GM18526 (cell line): ENCODE data around the gene OR51G1.

Source experiments
- POLR2A ChIP-seq: IDR thresholded peaks from 3 replicates; pipeline ENCODE4 v1.6.1; 2011; ENCODE audit not compliant: insufficient read length; ENCODE audit errors: extremely low read depth

The OR51G1 gene

DNA sequence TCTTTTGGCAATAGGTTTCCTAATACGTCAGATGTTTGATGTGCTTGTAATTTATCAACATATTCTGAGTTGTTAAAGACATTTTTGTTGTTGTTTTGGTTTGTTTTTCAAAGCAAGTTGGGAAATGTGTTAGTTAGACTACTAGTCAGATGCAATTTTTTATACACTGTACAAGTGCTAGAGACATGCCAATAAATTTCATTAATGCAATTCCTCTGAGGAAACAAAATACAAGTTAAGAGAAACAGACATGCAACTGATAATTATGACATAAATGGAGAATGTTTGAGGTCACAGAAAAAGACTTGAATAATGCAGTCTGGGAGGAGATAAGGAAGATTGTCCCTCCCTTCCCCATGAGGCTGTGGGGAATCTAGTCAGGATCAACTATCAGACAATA, 36.5 kb downstream of the OR51G1 start:
- no peak for TF ChIP-seq POLR2A

DNA sequence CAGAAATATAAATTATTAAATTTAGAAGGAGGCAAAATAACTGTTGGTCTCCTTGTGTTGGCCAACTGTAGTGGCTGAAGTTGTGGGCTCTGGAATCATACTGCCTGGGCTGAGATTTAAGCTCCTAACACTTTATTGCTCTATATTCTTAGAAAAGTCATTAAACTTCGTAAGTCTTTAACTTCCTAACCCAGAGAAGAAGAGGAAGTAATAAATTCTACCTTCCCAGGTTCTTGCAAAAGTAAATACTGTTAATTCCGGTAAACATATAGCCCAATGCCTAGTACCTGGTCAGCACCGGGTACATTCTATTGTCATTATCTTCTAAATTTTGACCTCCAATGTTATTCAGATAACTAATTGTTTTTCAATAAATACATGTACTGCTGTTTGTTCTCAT, 38.0 kb downstream of the OR51G1 start:
- no peak for TF ChIP-seq POLR2A

DNA sequence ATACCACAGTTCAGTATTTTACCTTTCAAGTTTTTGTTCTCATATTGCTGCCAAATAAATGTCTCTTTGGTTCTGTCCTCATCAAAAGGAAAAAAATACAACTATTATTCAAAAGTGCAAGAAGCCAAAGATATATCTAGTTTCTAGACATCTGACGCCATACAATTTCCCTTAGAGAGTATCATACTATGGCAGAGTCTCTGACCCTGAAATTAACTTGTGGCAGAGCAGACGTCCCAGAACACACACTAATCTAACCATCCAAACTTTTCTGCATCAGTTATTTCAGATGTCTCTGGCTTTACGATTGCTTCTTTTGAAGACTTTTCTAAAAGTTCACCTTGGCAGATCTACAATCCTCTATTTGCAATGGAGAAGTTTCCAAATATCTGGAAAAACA, 39.8 kb downstream of the OR51G1 start:
- no peak for TF ChIP-seq POLR2A

DNA sequence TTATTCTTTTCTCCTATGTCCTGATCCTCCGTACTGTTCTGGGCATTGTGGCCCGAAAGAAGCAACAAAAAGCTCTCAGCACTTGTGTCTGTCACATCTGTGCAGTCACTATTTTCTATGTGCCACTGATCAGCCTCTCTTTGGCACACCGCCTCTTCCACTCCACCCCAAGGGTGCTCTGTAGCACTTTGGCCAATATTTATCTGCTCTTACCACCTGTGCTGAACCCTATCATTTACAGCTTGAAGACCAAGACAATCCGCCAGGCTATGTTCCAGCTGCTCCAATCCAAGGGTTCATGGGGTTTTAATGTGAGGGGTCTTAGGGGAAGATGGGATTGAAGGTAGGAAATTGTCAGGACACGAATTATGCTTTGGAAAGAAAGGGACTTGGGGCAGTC, 41.6 kb downstream of the OR51G1 start:
- TF ChIP-seq POLR2A, result no peak

DNA sequence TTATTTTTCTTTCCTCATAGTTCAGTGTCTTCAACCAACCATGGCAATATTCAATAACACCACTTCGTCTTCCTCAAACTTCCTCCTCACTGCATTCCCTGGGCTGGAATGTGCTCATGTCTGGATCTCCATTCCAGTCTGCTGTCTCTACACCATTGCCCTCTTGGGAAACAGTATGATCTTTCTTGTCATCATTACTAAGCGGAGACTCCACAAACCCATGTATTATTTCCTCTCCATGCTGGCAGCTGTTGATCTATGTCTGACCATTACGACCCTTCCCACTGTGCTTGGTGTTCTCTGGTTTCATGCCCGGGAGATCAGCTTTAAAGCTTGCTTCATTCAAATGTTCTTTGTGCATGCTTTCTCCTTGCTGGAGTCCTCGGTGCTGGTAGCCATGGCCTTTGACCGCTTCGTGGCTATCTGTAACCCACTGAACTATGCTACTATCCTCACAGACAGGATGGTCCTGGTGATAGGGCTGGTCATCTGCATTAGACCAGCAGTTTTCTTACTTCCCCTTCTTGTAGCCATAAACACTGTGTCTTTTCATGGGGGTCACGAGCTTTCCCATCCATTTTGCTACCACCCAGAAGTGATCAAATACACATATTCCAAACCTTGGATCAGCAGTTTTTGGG, 42.2 kb downstream of the OR51G1 start, which contains the start of gene OR51T1:
TSS of gene OR51T1 (plus strand) at position 41 of the 641 bp plus-strand sequence. CDS start at position 41, 0 bp downstream.
- TF ChIP-seq POLR2A, result no peak

DNA sequence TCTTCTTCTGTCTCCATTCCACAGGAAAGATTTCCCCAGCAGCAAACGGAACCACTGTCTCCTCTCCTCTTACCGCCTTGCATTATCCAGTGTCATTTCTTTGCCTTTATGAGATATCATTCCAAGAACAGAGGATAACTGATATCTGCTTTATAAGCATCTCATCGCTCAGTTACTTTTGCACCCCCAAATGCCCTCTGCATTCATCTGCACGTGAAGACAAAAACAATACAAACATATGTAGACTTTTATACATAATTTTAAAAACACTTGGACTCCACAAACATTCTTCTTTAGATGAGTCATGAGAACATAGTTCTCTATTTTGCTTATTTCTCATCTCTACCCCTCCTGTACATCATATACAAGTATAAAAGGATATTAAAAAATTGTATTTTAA, 43.0 kb downstream of the OR51G1 start:
- TF ChIP-seq POLR2A, result no peak
